GM12878 (cell line): ENCODE data around the gene MYLK3. TPM values are rescaled to one million over a fixed set of nuclear protein-coding genes. Genes with fewer than 3 reads are reported as not detected.

Source experiments
- ATAC-seq: fragments of 200-7000 bp; cut with Tn5 transposase; 3 replicates; pipeline ENCODE4 v1.9.1; 2020; ENCODE audit warnings: mild to moderate bottlenecking, moderate library complexity
- BruUV-seq: library from RNA; stranded (reverse); fragments of 400-500 nt; replicated peaks from 2 replicates; lab custom pipeline; 2021; lab: Mats Ljungman, UMichigan
- CTCF ChIA-PET: fragments of 300-600 bp; sonication (Branson Sonifier 250); formaldehyde crosslinking; extraction: SDS; loops from one replicate; lab custom pipeline; 2021; ENCODE audit warnings: inconsistent platforms; lab: Yijun Ruan, JAX
- POLR2A ChIA-PET: fragments of 350-600 bp; formaldehyde crosslinking; extraction: SDS; loops from one replicate; lab custom pipeline; 2021; ENCODE audit warnings: inconsistent platforms; lab: Charles Lee
- RAD21 ChIA-PET: fragments of 300-600 bp; sonication (Branson Sonifier 250); formaldehyde crosslinking; loops from one replicate; lab custom pipeline; 2023; ENCODE audit warnings: antibody characterized with exemption; ENCODE audit not compliant: unreplicated experiment; lab: Charles Lee
- SMC1A ChIA-PET: fragments of 300-600 bp; sonication (Branson Sonifier 250); formaldehyde crosslinking; loops from one replicate; lab custom pipeline; 2023; ENCODE audit not compliant: unreplicated experiment, uncharacterized antibody; lab: Charles Lee
- DNase-seq: peaks from one replicate; pipeline ENCODE4 v3.0.0-alpha.2; 2011; ENCODE audit warnings: low read depth, low spot score
- FAIRE-seq: peaks from 3 replicates; lab custom pipeline; 2011; peaks lifted over from hg19 to GRCh38; lab: Jason Lieb, UNC
- H2AFZ ChIP-seq: 2 replicates; pipeline ENCODE4 v1.6.0; 2011; ENCODE audit warnings: low read depth, low read length, control low read depth; ENCODE audit not compliant: control insufficient read depth
- H3K27ac ChIP-seq: 2 replicates; pipeline ENCODE4 v1.5.1; 2011; ENCODE audit warnings: control low read depth; ENCODE audit not compliant: control insufficient read depth, insufficient read depth
- H3K27me3 ChIP-seq, 2 experiments: replicated peaks in 1 of 2; 2 replicates each; pipeline versions ENCODE4 v1.6.0 to v1.6.1; 2011; ENCODE audit warnings: low read length in 1 of 2; ENCODE audit not compliant: control insufficient read depth in 2 of 2, insufficient read depth in 2 of 2
- H3K36me3 ChIP-seq, 2 experiments: 2 replicates each; pipeline ENCODE4 v1.5.1; 2011; ENCODE audit warnings: low read length in 1 of 2; ENCODE audit not compliant: control insufficient read depth in 2 of 2, insufficient read depth in 2 of 2
- H3K4me1 ChIP-seq: 2 replicates; pipeline ENCODE4 v1.6.1; 2011; ENCODE audit warnings: mild to moderate bottlenecking, low read length, moderate library complexity, mixed read lengths; ENCODE audit not compliant: control insufficient read depth, insufficient read depth
- H3K4me2 ChIP-seq: 2 replicates; pipeline ENCODE4 v1.6.0; 2011; ENCODE audit warnings: control low read depth; ENCODE audit not compliant: control insufficient read depth, insufficient read depth
- H3K4me3 ChIP-seq: fragments of 200-600 bp; sonication (generic); 2 replicates; pipeline ENCODE4 v1.5.1; 2016
- H3K79me2 ChIP-seq: 2 replicates; pipeline ENCODE4 v1.6.0; 2011; ENCODE audit warnings: low read length; ENCODE audit not compliant: control insufficient read depth, insufficient read depth
- H3K9ac ChIP-seq: 2 replicates; pipeline ENCODE4 v1.8.0; 2011; ENCODE audit warnings: low read length, control low read depth, mixed read lengths; ENCODE audit not compliant: control insufficient read depth, insufficient read depth
- H3K9me3 ChIP-seq: replicated peaks from 3 replicates; pipeline ENCODE4 v1.5.1; 2011; ENCODE audit warnings: mild to moderate bottlenecking, low read length; ENCODE audit not compliant: control insufficient read depth, insufficient read depth
- H4K20me1 ChIP-seq: 2 replicates; pipeline ENCODE4 v1.6.0; 2011; ENCODE audit not compliant: control insufficient read depth, insufficient read depth
- ATF7 ChIP-seq: fragments of 450-650 bp; IDR thresholded peaks from 2 replicates; pipeline ENCODE4 v1.6.1; 2016; ENCODE audit warnings: low read depth, mild to moderate bottlenecking
- ESRRA ChIP-seq: IDR thresholded peaks from 2 replicates; pipeline ENCODE4 v1.6.1; 2012; ENCODE audit warnings: mild to moderate bottlenecking, low read length, improper control_type of control experiment
- FOXM1 ChIP-seq: IDR thresholded peaks from 2 replicates; pipeline ENCODE4 v1.6.1; 2012; ENCODE audit warnings: low read depth, mild to moderate bottlenecking, inconsistent platforms, low read length, moderate library complexity
- JUNB ChIP-seq: IDR thresholded peaks from 2 replicates; pipeline ENCODE4 v1.6.1; 2016; ENCODE audit warnings: antibody characterized with exemption, mild to moderate bottlenecking
- JUND ChIP-seq: IDR thresholded peaks from 2 replicates; pipeline ENCODE4 v1.6.1; 2012; ENCODE audit warnings: low read depth, mild to moderate bottlenecking, low read length, improper control_type of control experiment, moderate library complexity
- LARP7 ChIP-seq: fragments of 450-650 bp; IDR thresholded peaks from 2 replicates; pipeline ENCODE4 v1.6.1; 2017; ENCODE audit warnings: mild to moderate bottlenecking
- NFIC ChIP-seq: IDR thresholded peaks from 2 replicates; pipeline ENCODE4 v1.6.1; 2012; ENCODE audit warnings: low read depth, mild to moderate bottlenecking, inconsistent platforms, low read length, moderate library complexity
- PRDM15 ChIP-seq: fragments of 450-650 bp; formaldehyde crosslinking; IDR thresholded peaks from 2 replicates; pipeline ENCODE4 v1.4.0; 2020; ENCODE audit warnings: mild to moderate bottlenecking, moderate library complexity
- RUNX3 ChIP-seq: IDR thresholded peaks from 2 replicates; pipeline ENCODE4 v1.6.1; 2012; ENCODE audit warnings: low read length, inconsistent platforms
- TBL1XR1 ChIP-seq: IDR thresholded peaks from 2 replicates; pipeline ENCODE4 v1.6.1; 2012; ENCODE audit warnings: low read depth, low read length, improper control_type of control experiment
- ZBTB40 ChIP-seq: fragments of 450-650 bp; IDR thresholded peaks from 2 replicates; pipeline ENCODE4 v1.6.1; 2016; ENCODE audit warnings: mild to moderate bottlenecking, moderate library complexity, borderline replicate concordance
- ZNF207 ChIP-seq: fragments of 450-650 bp; IDR thresholded peaks from 2 replicates; pipeline ENCODE4 v1.6.1; 2014; ENCODE audit warnings: antibody characterized with exemption, mild to moderate bottlenecking, borderline replicate concordance
- ZNF217 ChIP-seq: fragments of 450-650 bp; IDR thresholded peaks from 2 replicates; pipeline ENCODE4 v1.6.1; 2017; ENCODE audit warnings: antibody characterized with exemption, mild to moderate bottlenecking
- ZNF24 ChIP-seq: fragments of 450-650 bp; IDR thresholded peaks from 2 replicates; pipeline ENCODE4 v1.6.1; 2017; ENCODE audit warnings: antibody characterized with exemption, mild to moderate bottlenecking
- WGBS: methylation state at CpG from one replicate; pipeline ENCODE4 v1.1.6; 2016; ENCODE audit warnings: low lambda C conversion rate; ENCODE audit not compliant: insufficient replicate concordance, insufficient coverage; ENCODE audit errors: missing lambda C conversion rate; 5-methylcytosine and 5-hydroxymethylcytosine counted together
- in situ Hi-C: fragments of 300-500 bp; cut with MboI; formaldehyde crosslinking; loops from 9 replicates; pipeline ENCODE4 v1.14.3; 2018; ENCODE audit warnings: mixed read lengths
- intact Hi-C: fragments of 100-400 bp; cut with micrococcal nuclease; formaldehyde crosslinking; loops from one replicate; pipeline ENCODE4 v1.14.2; 2022; ENCODE audit not compliant: unreplicated experiment
- polyA plus RNA-seq, 11 experiments: library from polyadenylated mRNA; depleted of rRNA in 4 of 11; unstranded in 6 of 11; stranded (reverse) in 5 of 11; fragments of >200 nt; fragmentation: Nextera tagmentation in 4 of 11; fragmentation: Illumina TruSeq in 1 of 11; extraction: Ambion mirVana in 4 of 11; extraction: Trizol in 1 of 11; gene quantifications; 1 replicate in 1 of 11; 2 replicates in 10 of 11; pipeline versions ENCODE4 v1.2.1 to v1.2.3, GENCODE V29; 2011 to 2016; ENCODE audit warnings: inconsistent platforms in 2 of 11, missing spikeins in 2 of 11, low read depth in 1 of 11
- total RNA-seq, 4 experiments: library from RNA; depleted of rRNA in 3 of 4; stranded (reverse); fragments of >200 nt in 3 of 4; fragmentation: Illumina TruSeq in 1 of 4; extraction: Trizol in 1 of 4; gene quantifications; 2 replicates each; pipeline versions ENCODE4 v1.2.1 to v1.2.3, GENCODE V29; 2013 to 2021

MYLK3 gene
- total and polyA plus RNA-seq, 10 of the 15 experiments (the other 5 are each of a cell fraction or from before 2014, with no cell fraction given), result 0.02 to 0.46 (median 0.17) TPM

GRCh38 chr16:46721885-46722284 is 26.3 kb downstream of the MYLK3 start:
- intact Hi-C loops (no loop called here), in situ Hi-C loops (no loop called here)
- no peaks in the 10 kb centered on the region for H3K27me3 ChIP-seq
- no peak overlapping the region for H2AFZ ChIP-seq
- no peaks in the 10 kb centered on the region for H3K79me2 ChIP-seq
- ChIA-PET SMC1A (interaction anchor here (0.8 to 0.9 kb wide), 2 partner anchors 68 to 86 kb away, joined by 3 to 4 read pairs; no protein-coding TSS in a partner anchor), CTCF (interaction anchor here (0.8 to 1.5 kb wide), 2 partner anchors 26 to 48 kb away, joined by 3 to 4 read pairs; no protein-coding TSS in a partner anchor), RAD21 (interaction anchor here (0.8 kb wide), 1 partner anchor 79 kb away, joined by 3 read pairs; no protein-coding TSS in a partner anchor), POLR2A (interaction anchor here (0.6 kb wide), 1 partner anchor 51 kb away, joined by 3 read pairs; no protein-coding TSS in a partner anchor)
- peaks cover 2% of the 10 kb centered on the region; the same call in 1 of the 3 replicates for H3K9me3 ChIP-seq
- no peak overlapping the region for H3K4me2 ChIP-seq
- no peak for TF ChIP-seq ZNF217
- no peak for TF ChIP-seq NFIC
- TF ChIP-seq PRDM15 (CRISPR knock-in tag), result no peak
- TF ChIP-seq ZNF207, result no peak
- TF ChIP-seq JUNB, result no peak
- TF ChIP-seq RUNX3, result no peak
- TF ChIP-seq ESRRA, result no peak
- no peak for TF ChIP-seq ZBTB40
- TF ChIP-seq LARP7, result no peak
- no peak for TF ChIP-seq TBL1XR1
- no peak for TF ChIP-seq JUND
- no peak for TF ChIP-seq FOXM1
- TF ChIP-seq ZNF24, result no peak
- TF ChIP-seq ATF7, result no peak
- H3K27ac ChIP-seq, result no peak overlapping the region
- DNase-seq (no peak), FAIRE-seq (no peak), ATAC-seq (no peak)
- 81% methylated on average over 4 of the region's 4 CpGs for WGBS
- H3K4me1 ChIP-seq, result no peaks in the 10 kb centered on the region
- no peaks in the 10 kb centered on the region for H4K20me1 ChIP-seq
- no peak overlapping the region for H3K9ac ChIP-seq
- no peak overlapping the region for H3K4me3 ChIP-seq
- no peaks in the 10 kb centered on the region for H3K36me3 ChIP-seq
- BruUV-seq, result no TSS peak
